PC-3 (cell line): ENCODE measurements around the gene UPB1. TPM values are rescaled to one million over a fixed set of nuclear protein-coding genes. Genes with fewer than 3 reads are reported as not detected.

Experiments used
- ATAC-seq: fragments of 200-7000 bp; cut with Tn5 transposase; 2 replicates; pipeline ENCODE4 v1.9.1; 2020; ENCODE audit warnings: mild to moderate bottlenecking, moderate library complexity
- BruUV-seq: library from RNA; stranded (reverse); fragments of 400-500 nt; replicated peaks from 2 replicates; lab custom pipeline; 2021; lab: Mats Ljungman, UMichigan
- CTCF ChIA-PET: fragments of 300-600 bp; sonication (Branson Sonifier 250); formaldehyde crosslinking; loops from one replicate; lab custom pipeline; 2022; ENCODE audit warnings: antibody characterized with exemption; lab: Charles Lee
- POLR2A ChIA-PET: fragments of 300-600 bp; sonication (Branson Sonifier 250); formaldehyde crosslinking; loops from one replicate; lab custom pipeline; 2022; ENCODE audit warnings: antibody characterized with exemption; ENCODE audit not compliant: unreplicated experiment; lab: Charles Lee
- DNase-seq: peaks from one replicate; pipeline ENCODE4 v3.0.0-alpha.2; 2015
- H2AFZ ChIP-seq: fragments of 300-600 bp; sonication (generic); 2 replicates; pipeline ENCODE4 v1.6.0; 2016; ENCODE audit warnings: antibody characterized with exemption, low read length
- H3F3A ChIP-seq: fragments of 300-600 bp; sonication (generic); one replicate; pipeline ENCODE4 v1.6.0; 2017; ENCODE audit warnings: antibody characterized with exemption, low read length, control low read depth, mild to moderate bottlenecking; ENCODE audit not compliant: unreplicated experiment
- H3K27ac ChIP-seq: fragments of 300-600 bp; sonication (generic); 2 replicates; pipeline ENCODE4 v1.5.1; 2016; ENCODE audit warnings: mild to moderate bottlenecking, low read length
- H3K27me3 ChIP-seq: fragments of 300-600 bp; sonication (generic); 2 replicates; pipeline ENCODE4 v1.6.1; 2016; ENCODE audit warnings: low read length, mixed read lengths
- H3K36me3 ChIP-seq: fragments of 300-600 bp; sonication (generic); 2 replicates; pipeline ENCODE4 v1.6.1; 2016; ENCODE audit warnings: low read depth, mixed run types, low read length, mixed read lengths
- H3K4me1 ChIP-seq: fragments of 300-600 bp; sonication (generic); 2 replicates; pipeline ENCODE4 v1.5.1; 2016; ENCODE audit warnings: low read length; ENCODE audit not compliant: insufficient read depth
- H3K4me2 ChIP-seq: fragments of 300-600 bp; sonication (generic); 2 replicates; pipeline ENCODE4 v1.6.0; 2016; ENCODE audit warnings: low read length
- H3K4me3 ChIP-seq: fragments of 300-600 bp; sonication (generic); 2 replicates; pipeline ENCODE4 v1.5.1; 2016; ENCODE audit warnings: mild to moderate bottlenecking, low read length, mixed read lengths
- H3K79me2 ChIP-seq: fragments of 300-600 bp; sonication (generic); 2 replicates; pipeline ENCODE4 v1.6.1; 2017; ENCODE audit warnings: low read length, mixed read lengths
- H3K9ac ChIP-seq: fragments of 300-600 bp; sonication (generic); 2 replicates; pipeline ENCODE4 v1.6.0; 2016; ENCODE audit warnings: mild to moderate bottlenecking, low read length
- H3K9me2 ChIP-seq: fragments of 300-600 bp; sonication (generic); replicated peaks from 2 replicates; pipeline ENCODE4 v1.6.1; 2016; ENCODE audit warnings: mixed run types, low read length, mixed read lengths
- H3K9me3 ChIP-seq: fragments of 300-600 bp; sonication (generic); 2 replicates; pipeline ENCODE4 v1.6.1; 2016; ENCODE audit warnings: low read length, mixed read lengths
- H4K20me1 ChIP-seq: fragments of 300-600 bp; sonication (generic); 2 replicates; pipeline ENCODE4 v1.6.1; 2016; ENCODE audit warnings: low read length, mixed read lengths
- EZH2 ChIP-seq: fragments of 300-600 bp; sonication (generic); IDR thresholded peaks from one replicate; pipeline ENCODE4 v1.6.1; 2017; ENCODE audit warnings: antibody characterized with exemption, mild to moderate bottlenecking, low read length; ENCODE audit not compliant: unreplicated experiment
- EZH2phosphoT487 ChIP-seq: fragments of 300-600 bp; sonication (generic); IDR thresholded peaks from 2 replicates; pipeline ENCODE4 v1.6.1; 2018; ENCODE audit warnings: mild to moderate bottlenecking, antibody characterized with exemption, low read length, borderline replicate concordance
- intact Hi-C: fragments of 100-400 bp; cut with micrococcal nuclease; formaldehyde crosslinking; loops from 2 replicates; pipeline ENCODE4 v1.9.0; 2023
- total RNA-seq: library from RNA; depleted of rRNA; stranded (reverse); fragments of >200 nt; gene quantifications from 2 replicates; pipeline ENCODE4 v1.2.3, GENCODE V29; 2014
- TF ChIP-seq, protein P1 (sequence below): fragments of 300-600 bp; sonication (generic); conservative IDR thresholded peaks from 2 replicates; pipeline ENCODE4 v1.5.1; 2017; ENCODE audit warnings: antibody characterized with exemption, low read depth, mild to moderate bottlenecking, low read length

Gene UPB1
- total RNA-seq, 1 experiment from 2014 or later: 0.29 TPM

- no peaks in the 10 kb centered on the region for H3K4me1 ChIP-seq
- intact Hi-C loops: no loop called here
- ChIA-PET POLR2A (no interaction called here), CTCF (no interaction called here)
- H3K4me3 ChIP-seq: no peak overlapping the region
- no peaks in the 10 kb centered on the region for H3K79me2 ChIP-seq
- no peaks in the 10 kb centered on the region for H3K9me2 ChIP-seq
- peaks cover 8% of the 10 kb centered on the region; the same call in 1 of the 2 replicates for H3K36me3 ChIP-seq
- H3K9me3 ChIP-seq: no peaks in the 10 kb centered on the region
- H4K20me1 ChIP-seq: no peaks in the 10 kb centered on the region
- no peak overlapping the region for H3K9ac ChIP-seq
- DNase-seq: no peak
- H3K27ac ChIP-seq: no peak overlapping the region
- no TSS peak for BruUV-seq
- H3K27me3 ChIP-seq: no peaks in the 10 kb centered on the region
- TF ChIP-seq EZH2 (no peak), EZH2phosphoT487 (no peak)
- TF ChIP-seq, protein P1, sequence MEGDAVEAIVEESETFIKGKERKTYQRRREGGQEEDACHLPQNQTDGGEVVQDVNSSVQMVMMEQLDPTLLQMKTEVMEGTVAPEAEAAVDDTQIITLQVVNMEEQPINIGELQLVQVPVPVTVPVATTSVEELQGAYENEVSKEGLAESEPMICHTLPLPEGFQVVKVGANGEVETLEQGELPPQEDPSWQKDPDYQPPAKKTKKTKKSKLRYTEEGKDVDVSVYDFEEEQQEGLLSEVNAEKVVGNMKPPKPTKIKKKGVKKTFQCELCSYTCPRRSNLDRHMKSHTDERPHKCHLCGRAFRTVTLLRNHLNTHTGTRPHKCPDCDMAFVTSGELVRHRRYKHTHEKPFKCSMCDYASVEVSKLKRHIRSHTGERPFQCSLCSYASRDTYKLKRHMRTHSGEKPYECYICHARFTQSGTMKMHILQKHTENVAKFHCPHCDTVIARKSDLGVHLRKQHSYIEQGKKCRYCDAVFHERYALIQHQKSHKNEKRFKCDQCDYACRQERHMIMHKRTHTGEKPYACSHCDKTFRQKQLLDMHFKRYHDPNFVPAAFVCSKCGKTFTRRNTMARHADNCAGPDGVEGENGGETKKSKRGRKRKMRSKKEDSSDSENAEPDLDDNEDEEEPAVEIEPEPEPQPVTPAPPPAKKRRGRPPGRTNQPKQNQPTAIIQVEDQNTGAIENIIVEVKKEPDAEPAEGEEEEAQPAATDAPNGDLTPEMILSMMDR: no peak
- no peak for ATAC-seq
- H2AFZ ChIP-seq: no peak overlapping the region
- H3F3A ChIP-seq: no peaks in the 10 kb centered on the region
- H3K4me2 ChIP-seq: no peak overlapping the region
Observed at GRCh38 chr22:24541681-24542515, 46.8 kb downstream of the UPB1 start.

GRCh38 chr22:24542641-24543040 is 47.5 kb downstream of the UPB1 start:
- no TSS peak for BruUV-seq
- Histone ChIP-seq H3K79me2 (no peaks in the 10 kb centered on the region), H3K9me2 (no peaks in the 10 kb centered on the region), H4K20me1 (no peaks in the 10 kb centered on the region), H3F3A (no peaks in the 10 kb centered on the region), H3K4me2 (no peak overlapping the region), H3K36me3 (peaks cover 8% of the 10 kb centered on the region; the same call in 1 of the 2 replicates), H2AFZ (no peak overlapping the region), H3K27ac (no peak overlapping the region), H3K9ac (no peak overlapping the region), H3K27me3 (no peaks in the 10 kb centered on the region), H3K4me3 (no peak overlapping the region), H3K4me1 (no peaks in the 10 kb centered on the region), H3K9me3 (no peaks in the 10 kb centered on the region)
- CTCF ChIA-PET: no interaction called here
- intact Hi-C loops: no loop called here
- POLR2A ChIA-PET: no interaction called here
- TF ChIP-seq EZH2: no peak
- TF ChIP-seq, protein P1: no peak
- no peak for TF ChIP-seq EZH2phosphoT487
- DNase-seq: no peak
- ATAC-seq: no peak

DNA sequence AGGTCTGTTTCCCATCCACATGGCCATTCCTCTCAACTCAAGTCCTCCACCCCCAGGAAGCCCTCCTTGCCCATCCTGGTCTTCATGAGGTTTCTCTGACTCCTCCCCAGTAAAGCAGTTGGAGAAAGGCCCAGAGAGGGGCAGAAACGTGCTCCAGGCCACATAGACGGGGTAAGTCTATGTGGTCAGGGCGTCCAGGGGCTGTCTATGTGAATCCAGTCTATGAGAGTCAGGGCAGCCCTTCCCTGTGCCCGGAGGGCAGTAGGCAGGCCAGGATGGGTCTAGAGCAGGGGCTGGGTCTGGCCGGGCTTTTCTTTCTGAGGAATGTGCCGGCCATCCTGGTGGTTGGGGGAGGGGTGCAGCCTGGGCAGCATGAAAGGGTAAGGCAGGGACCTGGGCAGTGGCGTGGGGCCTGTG is 48.1 kb downstream of the UPB1 start:
- TF ChIP-seq EZH2phosphoT487 (no peak), EZH2 (no peak)
- TF ChIP-seq, protein P1: no peak
- no TSS peak for BruUV-seq
- POLR2A ChIA-PET: no interaction called here
- Histone ChIP-seq H3K4me2 (no peak overlapping the region), H4K20me1 (no peaks in the 10 kb centered on the region), H3F3A (no peaks in the 10 kb centered on the region), H3K4me3 (no peak overlapping the region), H3K27ac (no peak overlapping the region), H3K4me1 (no peaks in the 10 kb centered on the region), H3K9me3 (no peaks in the 10 kb centered on the region), H3K79me2 (no peaks in the 10 kb centered on the region), H3K36me3 (peaks cover 8% of the 10 kb centered on the region; the same call in 1 of the 2 replicates), H3K9ac (no peak overlapping the region), H3K27me3 (no peaks in the 10 kb centered on the region), H2AFZ (no peak overlapping the region), H3K9me2 (no peaks in the 10 kb centered on the region)
- intact Hi-C loops: no loop called here
- DNase-seq (no peak), ATAC-seq (no peak)
- CTCF ChIA-PET: no interaction called here
